Activated T-helper 17 cell treated with anti-CD3 and anti-CD28 coated beads, Interleukin-2, amount 50 U/mL, for 72 hours (primary cell): ENCODE data around the gene PCSK6. TPM values are rescaled to one million over a fixed set of nuclear protein-coding genes. Genes with fewer than 3 reads are reported as not detected.

ENCODE experiments used
- ATAC-seq: fragments of 150-1000 bp; cut with Tn5 transposase; replicated peaks from 2 replicates; pipeline ENCODE4 v1.10.0; 2021; ENCODE audit warnings: mild to moderate bottlenecking, moderate library complexity
- H3K27ac Mint-ChIP-seq: one replicate; pipeline ENCODE4 v1.8.0; 2022; ENCODE audit warnings: mixed read lengths
- H3K27me3 Mint-ChIP-seq: one replicate; pipeline ENCODE4 v1.8.0; 2022; ENCODE audit warnings: mixed read lengths
- H3K36me3 Mint-ChIP-seq: one replicate; pipeline ENCODE4 v1.8.0; 2022; ENCODE audit warnings: low read depth, mild to moderate bottlenecking, mixed read lengths
- H3K4me1 Mint-ChIP-seq: one replicate; pipeline ENCODE4 v1.8.0; 2022; ENCODE audit warnings: mixed read lengths
- H3K4me3 Mint-ChIP-seq: one replicate; pipeline ENCODE4 v1.8.0; 2022; ENCODE audit warnings: mild to moderate bottlenecking, mixed read lengths
- H3K9me3 Mint-ChIP-seq: one replicate; pipeline ENCODE4 v1.8.0; 2022; ENCODE audit warnings: mixed read lengths
- total RNA-seq, 2 donors: library from RNA; stranded (reverse); gene quantifications; one replicate each; pipeline ENCODE4 v1.2.3, GENCODE V29; 2022

The PCSK6 gene
- total RNA-seq = 1 to 10 TPM in 1 of 2 donors, under 1 TPM in 1; 0.56 to 1.3 TPM

DNA sequence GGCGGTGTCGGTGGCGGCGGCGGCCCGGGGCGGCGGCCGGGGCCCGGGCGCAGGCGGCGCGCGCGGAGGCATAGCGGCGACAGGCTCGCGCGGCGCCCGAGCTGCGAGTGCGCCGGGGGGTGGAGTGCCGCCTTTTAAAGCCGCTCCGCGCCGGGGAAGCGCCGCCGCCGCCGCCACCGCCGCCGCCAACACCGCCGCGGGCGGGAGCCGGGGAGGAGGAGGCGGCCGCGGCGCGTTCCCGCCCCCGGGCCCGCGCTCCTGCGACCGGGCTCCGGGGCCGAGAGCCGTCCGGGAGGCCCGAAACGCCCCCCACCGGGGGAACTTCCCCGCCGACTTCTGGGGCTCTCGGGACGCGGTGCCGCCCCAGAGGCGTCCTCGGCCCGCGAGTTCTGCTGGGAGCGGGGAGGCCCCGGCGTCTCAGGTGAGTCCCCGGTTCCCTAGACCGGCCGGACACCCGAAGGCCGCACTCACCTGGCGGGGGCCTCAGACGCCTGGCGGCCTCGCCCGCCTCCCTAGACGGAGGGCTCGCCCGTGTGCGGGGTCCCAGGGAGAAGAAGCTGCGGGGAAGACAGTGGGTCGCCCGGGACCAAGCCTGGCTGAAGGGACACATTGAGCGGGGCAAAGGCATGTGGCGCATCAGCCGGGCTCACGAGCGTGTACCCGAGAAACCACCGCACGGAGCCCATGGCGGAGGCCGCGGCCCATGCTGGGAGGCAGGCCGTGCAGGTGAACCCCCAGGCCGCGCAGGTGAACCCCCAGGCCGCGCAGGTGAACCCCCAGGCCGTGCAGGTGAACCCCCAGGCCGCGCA, at the start of gene PCSK6:
Gene PCSK6, minus strand, starts transcription at position 109 of the 809 bp plus-strand sequence. Its CDS starts 37 bp downstream, at position 72.
- Mint-ChIP-seq H3K9me3 (no peaks in the 10 kb centered on the region), H3K27ac (no peak within 1 kb of the TSS), H3K27me3 (peaks cover 42% of the 10 kb centered on the region), H3K4me1 (no peaks in the 10 kb centered on the region), H3K4me3 (peak within 1 kb of the TSS; percentile 32), H3K36me3 (no peaks in the 10 kb centered on the region)
- no peak for ATAC-seq

DNA sequence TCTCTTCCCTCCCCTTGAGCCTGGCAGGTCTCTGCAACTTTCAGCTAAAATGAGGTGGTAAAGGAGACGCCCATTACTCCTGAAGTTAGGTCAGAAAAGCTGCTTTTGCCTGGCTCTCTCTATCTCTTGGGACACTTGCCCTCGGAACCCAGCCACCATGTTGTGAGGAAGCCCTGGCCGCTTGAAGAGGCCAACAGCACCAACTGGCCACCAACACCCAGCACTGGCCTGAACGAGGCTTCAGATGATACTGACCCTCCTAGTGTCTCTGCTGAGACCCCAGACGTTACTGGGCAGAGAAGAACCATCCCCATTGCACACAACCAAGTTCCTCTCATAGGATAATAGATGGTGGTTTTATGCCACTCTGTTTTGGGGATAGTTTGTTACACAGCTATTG, 49.5 kb upstream of the PCSK6 start:
- Mint-ChIP-seq H3K4me3 (no peak overlapping the region), H3K27me3 (peaks cover 23% of the 10 kb centered on the region), H3K27ac (no peak overlapping the region), H3K36me3 (no peaks in the 10 kb centered on the region), H3K9me3 (no peaks in the 10 kb centered on the region), H3K4me1 (peaks cover 5% of the 10 kb centered on the region)
- no peak for ATAC-seq

GRCh38 chr15:101538177-101538576, 48.7 kb upstream of the PCSK6 start:
- H3K27ac Mint-ChIP-seq = no peak overlapping the region
- no peaks in the 10 kb centered on the region for H3K9me3 Mint-ChIP-seq
- H3K27me3 Mint-ChIP-seq = peaks cover 20% of the 10 kb centered on the region
- no peaks in the 10 kb centered on the region for H3K36me3 Mint-ChIP-seq
- no peak overlapping the region for H3K4me3 Mint-ChIP-seq
- H3K4me1 Mint-ChIP-seq = peaks cover 5% of the 10 kb centered on the region
- ATAC-seq = no peak

DNA sequence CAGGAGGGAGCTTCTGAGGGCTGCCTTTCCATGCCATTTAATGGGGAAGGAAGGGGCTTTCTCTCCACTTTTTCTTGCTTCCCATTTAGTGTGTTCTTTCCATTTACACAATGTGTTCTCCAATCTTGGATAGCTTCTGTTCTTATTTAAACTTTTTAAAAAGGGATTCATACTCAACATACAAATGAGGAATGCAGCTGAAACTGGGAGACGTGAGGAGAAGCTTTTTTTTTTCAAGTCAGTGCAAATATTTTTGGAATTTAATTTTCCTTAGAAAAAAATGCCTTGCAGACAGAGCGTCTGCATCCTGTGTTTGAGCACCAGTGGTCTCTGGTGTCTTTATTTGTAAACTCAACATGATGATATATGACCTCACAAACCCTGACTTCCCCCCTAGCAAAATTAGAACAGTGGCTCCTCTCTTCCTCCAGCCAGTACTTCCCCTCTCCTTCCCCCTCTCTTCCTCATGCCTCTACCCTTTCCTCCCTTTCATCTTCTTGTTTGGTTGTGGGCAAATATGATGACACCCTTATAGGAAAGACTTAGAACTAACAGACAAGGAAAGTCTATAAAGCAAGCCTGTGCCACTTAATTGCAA, 48.1 kb upstream of the PCSK6 start:
- Mint-ChIP-seq H3K27me3 (peaks cover 22% of the 10 kb centered on the region), H3K36me3 (no peaks in the 10 kb centered on the region), H3K4me3 (no peak overlapping the region), H3K9me3 (no peaks in the 10 kb centered on the region), H3K4me1 (peaks cover 5% of the 10 kb centered on the region), H3K27ac (no peak overlapping the region)
- no peak for ATAC-seq

DNA sequence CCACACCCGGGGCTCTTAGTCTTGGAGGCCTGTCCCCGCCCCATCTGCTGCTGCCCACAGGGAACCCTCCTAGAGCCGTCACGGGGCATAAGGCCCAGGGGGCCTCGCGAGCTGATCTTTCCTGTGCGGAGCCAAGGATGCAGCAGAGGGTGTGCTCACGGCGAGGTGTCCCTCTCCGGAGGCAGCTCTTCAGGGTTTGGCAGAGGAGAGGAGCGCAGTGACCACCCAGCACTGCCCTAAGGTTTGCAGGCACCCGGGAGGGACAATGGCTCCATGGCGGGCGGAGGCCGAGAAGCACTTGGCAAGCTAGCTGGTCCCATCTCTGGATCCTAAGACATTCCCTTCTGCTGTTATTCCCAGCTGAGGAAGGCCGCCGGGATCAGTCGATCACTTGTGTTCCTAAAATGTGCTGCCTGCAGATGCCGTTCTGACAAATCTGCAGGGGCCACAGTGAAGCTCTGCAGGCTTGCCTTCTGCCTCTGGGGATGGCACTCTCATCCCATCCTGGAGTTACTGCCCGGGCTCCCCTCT, 47.4 kb upstream of the PCSK6 start:
- H3K36me3 Mint-ChIP-seq = no peaks in the 10 kb centered on the region
- H3K4me1 Mint-ChIP-seq = peaks cover 5% of the 10 kb centered on the region
- peaks cover 23% of the 10 kb centered on the region for H3K27me3 Mint-ChIP-seq
- no peaks in the 10 kb centered on the region for H3K9me3 Mint-ChIP-seq
- H3K27ac Mint-ChIP-seq = no peak overlapping the region
- H3K4me3 Mint-ChIP-seq = no peak overlapping the region
- ATAC-seq = no peak

DNA sequence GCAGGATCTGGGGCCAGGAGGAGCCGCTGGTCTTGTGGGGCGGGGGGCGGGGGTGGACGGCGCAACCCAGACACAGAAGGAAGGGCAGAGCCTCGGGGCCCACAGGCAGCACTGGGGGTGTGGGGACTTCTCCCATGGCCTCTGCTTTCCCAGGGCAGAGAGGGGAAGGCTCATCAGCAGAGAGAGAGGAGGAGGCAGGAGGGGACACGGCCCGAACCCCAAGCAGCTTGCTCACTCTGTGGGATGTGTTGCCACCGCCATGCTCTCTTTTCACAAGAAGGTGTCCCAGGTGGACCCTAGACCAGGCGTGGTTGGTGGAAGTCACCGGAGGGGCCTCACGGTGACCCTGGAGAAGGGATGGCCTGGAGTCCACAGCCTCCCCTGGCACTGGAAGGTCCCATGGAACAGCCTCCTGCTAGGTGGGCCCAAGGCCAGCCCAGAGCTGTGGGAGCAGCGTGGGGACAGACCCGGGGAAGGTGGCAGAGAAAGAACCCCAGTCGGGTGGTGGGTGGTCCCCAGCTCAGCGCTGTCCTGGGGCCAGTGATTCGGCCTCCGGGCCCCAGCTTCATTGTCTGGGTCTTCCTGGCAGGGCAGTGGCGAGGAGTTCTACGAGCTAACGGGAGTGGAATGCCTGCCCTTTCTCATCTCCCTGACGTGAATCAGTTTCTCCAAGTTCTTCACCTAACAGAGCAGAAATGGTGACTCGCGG, 46.8 kb upstream of the PCSK6 start:
- Mint-ChIP-seq H3K36me3 (no peaks in the 10 kb centered on the region), H3K27me3 (peaks cover 23% of the 10 kb centered on the region)

GRCh38 chr15:101535170-101535902, 45.8 kb upstream of the PCSK6 start:
- no peak overlapping the region for H3K27ac Mint-ChIP-seq
- H3K36me3 Mint-ChIP-seq = no peaks in the 10 kb centered on the region
- peaks cover 5% of the 10 kb centered on the region for H3K4me1 Mint-ChIP-seq
- no peaks in the 10 kb centered on the region for H3K9me3 Mint-ChIP-seq
- H3K4me3 Mint-ChIP-seq = no peak overlapping the region
- ATAC-seq = no peak
- H3K27me3 Mint-ChIP-seq = peaks cover 23% of the 10 kb centered on the region

More for the DNA sequence above, 46.8 kb upstream of the PCSK6 start:
- no peak overlapping the region for H3K4me3 Mint-ChIP-seq
- no peak overlapping the region for H3K27ac Mint-ChIP-seq
- H3K4me1 Mint-ChIP-seq = peaks cover 5% of the 10 kb centered on the region
- H3K9me3 Mint-ChIP-seq = no peaks in the 10 kb centered on the region
- ATAC-seq = no peak

DNA sequence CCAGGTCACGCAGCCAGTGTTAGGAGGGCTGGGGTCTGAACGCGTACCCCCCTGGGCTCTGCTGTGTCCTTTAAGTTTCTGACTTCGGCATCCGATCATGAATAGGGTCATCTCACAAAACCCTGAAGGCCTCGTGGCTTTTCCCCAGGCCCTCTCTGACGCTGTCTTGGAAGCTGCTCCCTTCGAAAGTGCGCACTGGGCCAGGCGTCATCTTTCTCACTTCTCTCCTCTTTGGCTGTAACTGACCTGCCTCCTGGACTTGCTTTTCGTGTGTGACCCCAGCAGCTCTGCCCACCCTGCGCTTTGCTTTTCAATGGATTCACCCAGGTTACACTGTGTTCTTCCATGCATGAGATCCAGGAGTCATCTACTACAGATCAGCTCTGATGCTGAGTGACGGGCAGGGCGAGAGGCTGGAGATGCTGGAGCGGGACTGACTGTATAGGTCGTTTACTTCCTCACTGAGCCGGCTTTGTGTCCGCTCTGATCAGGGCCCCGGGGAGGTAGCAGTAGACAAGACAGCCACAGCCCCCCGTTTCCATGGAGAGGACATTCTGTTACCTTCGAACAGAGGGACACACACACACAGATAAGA, 45.0 kb upstream of the PCSK6 start:
- no peak overlapping the region for H3K27ac Mint-ChIP-seq
- no peaks in the 10 kb centered on the region for H3K36me3 Mint-ChIP-seq
- H3K4me1 Mint-ChIP-seq = peaks cover 5% of the 10 kb centered on the region
- no peak overlapping the region for H3K4me3 Mint-ChIP-seq
- no peaks in the 10 kb centered on the region for H3K9me3 Mint-ChIP-seq
- peaks cover 23% of the 10 kb centered on the region for H3K27me3 Mint-ChIP-seq
- no peak for ATAC-seq

- Mint-ChIP-seq H3K4me1 (peaks cover 5% of the 10 kb centered on the region), H3K9me3 (no peaks in the 10 kb centered on the region), H3K27ac (no peak overlapping the region), H3K4me3 (no peak overlapping the region), H3K27me3 (peaks cover 26% of the 10 kb centered on the region), H3K36me3 (no peaks in the 10 kb centered on the region)
- no peak for ATAC-seq
These were observed 44.0 kb upstream of the PCSK6 start for GRCh38 chr15:101533371-101534140.

DNA sequence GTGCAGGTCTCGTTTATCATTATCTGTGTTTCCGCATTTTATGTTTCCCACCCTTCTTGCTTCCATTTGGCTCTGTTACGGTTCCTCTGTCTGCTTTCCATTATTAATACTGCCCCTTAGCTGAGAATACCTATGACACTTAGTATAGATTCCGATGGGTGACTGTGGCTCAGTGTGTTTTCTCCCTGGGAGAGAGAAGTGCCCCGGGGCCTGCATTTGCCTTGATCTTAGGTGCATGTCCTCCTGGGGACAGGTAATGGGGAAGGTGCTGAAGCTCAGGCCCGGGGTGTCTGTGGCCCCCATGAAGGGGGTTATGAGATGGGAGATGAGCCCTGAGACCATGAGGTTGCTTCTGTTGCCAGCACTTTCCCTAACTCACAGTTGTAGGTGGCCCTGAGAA, 43.4 kb upstream of the PCSK6 start:
- Mint-ChIP-seq H3K9me3 (no peaks in the 10 kb centered on the region), H3K27ac (no peak overlapping the region), H3K4me1 (peaks cover 5% of the 10 kb centered on the region), H3K4me3 (no peak overlapping the region), H3K27me3 (peaks cover 30% of the 10 kb centered on the region), H3K36me3 (no peaks in the 10 kb centered on the region)
- no peak for ATAC-seq

DNA sequence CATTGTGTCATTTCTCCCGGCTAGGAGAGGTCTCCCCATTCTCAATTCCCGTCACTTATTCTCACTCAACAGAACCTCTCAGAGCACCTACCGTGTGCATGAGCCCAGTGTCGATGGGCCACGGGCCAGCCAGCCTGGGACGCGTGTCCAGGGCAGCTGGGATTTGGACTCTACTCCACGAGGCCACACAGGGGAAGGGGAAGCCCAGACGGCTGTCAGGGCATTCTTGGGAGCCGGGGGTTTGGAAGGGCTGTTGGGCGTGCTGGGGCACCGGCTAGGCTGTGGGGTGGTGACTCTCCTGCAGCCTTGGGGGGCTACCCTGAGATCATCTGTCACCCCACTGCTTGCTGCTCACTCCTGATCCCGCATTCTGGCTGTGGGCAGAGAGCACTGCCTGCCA, 41.7 kb upstream of the PCSK6 start:
- H3K4me3 Mint-ChIP-seq = no peak overlapping the region
- no peaks in the 10 kb centered on the region for H3K36me3 Mint-ChIP-seq
- H3K9me3 Mint-ChIP-seq = no peaks in the 10 kb centered on the region
- H3K27me3 Mint-ChIP-seq = peaks cover 31% of the 10 kb centered on the region
- H3K27ac Mint-ChIP-seq = no peak overlapping the region
- no peak for ATAC-seq
- peaks cover 5% of the 10 kb centered on the region for H3K4me1 Mint-ChIP-seq

DNA sequence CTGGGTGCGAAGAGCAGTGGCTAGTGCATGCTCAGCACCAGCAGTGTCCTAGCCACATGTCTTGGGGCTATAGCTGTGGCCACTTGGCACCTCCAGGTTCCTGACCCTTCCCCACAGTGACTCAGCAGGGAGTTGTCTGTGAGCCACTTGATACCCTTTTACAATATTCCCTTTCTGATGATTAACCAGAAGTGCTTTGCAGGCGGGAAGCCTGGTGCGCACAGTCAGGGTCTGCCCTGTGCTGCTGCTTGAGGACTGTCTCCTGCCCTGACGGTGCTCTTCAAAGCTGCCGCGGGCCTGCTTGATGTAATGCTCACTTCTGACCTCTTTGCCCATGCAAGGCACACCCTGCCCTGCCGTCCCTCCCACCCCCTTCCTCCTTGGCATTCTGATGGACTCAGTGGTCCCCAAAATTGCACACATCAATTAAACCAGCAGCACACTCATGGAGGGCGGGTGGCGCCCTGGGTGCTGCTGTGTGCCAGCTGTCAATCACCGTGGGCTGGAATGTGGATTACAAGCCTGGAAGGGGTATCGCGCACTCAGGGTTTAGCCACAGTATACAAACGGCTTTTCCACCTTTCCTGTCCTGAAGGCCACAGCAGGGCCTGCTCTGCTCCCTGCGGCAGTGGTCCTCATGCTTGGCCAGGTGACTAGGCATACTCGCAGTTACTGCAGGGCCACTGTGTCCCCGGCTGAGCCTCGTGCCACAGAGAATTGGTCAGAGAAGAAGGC, 40.9 kb upstream of the PCSK6 start:
- peaks cover 5% of the 10 kb centered on the region for H3K4me1 Mint-ChIP-seq
- no peaks in the 10 kb centered on the region for H3K9me3 Mint-ChIP-seq
- no peak overlapping the region for H3K27ac Mint-ChIP-seq
- ATAC-seq = no peak
- H3K36me3 Mint-ChIP-seq = no peaks in the 10 kb centered on the region
- H3K4me3 Mint-ChIP-seq = no peak overlapping the region
- H3K27me3 Mint-ChIP-seq = peaks cover 30% of the 10 kb centered on the region

DNA sequence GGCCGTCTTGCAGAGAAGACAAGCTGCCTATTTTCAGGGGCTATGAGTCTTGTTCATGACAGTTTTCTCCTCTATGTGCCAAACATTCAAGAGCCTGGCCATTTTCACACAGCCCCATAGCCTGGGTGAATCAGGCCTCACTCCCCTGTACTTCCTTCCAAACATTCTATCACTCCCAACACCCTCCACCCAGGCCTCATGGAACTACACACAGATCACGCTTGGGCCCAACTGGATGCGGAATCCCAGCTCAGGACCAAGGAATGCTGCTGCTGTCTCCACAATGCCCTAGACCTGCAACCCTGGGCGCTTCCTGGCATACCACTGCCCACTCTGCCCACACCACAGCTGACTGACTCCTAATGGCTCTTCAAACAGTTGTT, 39.4 kb upstream of the PCSK6 start:
- no peak for ATAC-seq
- Mint-ChIP-seq H3K27me3 (peaks cover 19% of the 10 kb centered on the region), H3K36me3 (no peaks in the 10 kb centered on the region), H3K4me1 (no peaks in the 10 kb centered on the region), H3K9me3 (no peaks in the 10 kb centered on the region), H3K27ac (no peak overlapping the region), H3K4me3 (no peak overlapping the region)
